ENCODE measurements around the gene ADCY5. TPM values are rescaled to one million over a fixed set of nuclear protein-coding genes. Genes with fewer than 3 reads are reported as not detected.

ADCY5 gene
- total RNA-seq, 2 experiments from 2014 or later: 0.10 TPM; not detected in 1

GRCh38 chr3:123326531-123326930 is 122.4 kb downstream of the ADCY5 start:
- Mint-ChIP-seq H3K9me3 (no peaks in the 10 kb centered on the region), H3K27ac (no peak overlapping the region), H3K4me3 (no peak overlapping the region), H3K27me3 (ENCODE audit: low read depth) (no peaks in the 10 kb centered on the region), H3K36me3 (ENCODE audit: low read depth) (no peaks in the 10 kb centered on the region), H3K4me1 (ENCODE audit: low read depth) (no peaks in the 10 kb centered on the region)
- DNase-seq: no peak
- CTCF ChIA-PET: interaction anchor here (0.6 to 2.8 kb wide), 8 partner anchors 8 to 234 kb away, joined by 3 to 22 read pairs (median 4); no protein-coding TSS in a partner anchor
- intact Hi-C loops (cut with micrococcal nuclease): no loop called here

GRCh38 chr3:123325766-123326256 is 123.1 kb downstream of the ADCY5 start:
- CTCF ChIA-PET: interaction anchor here (0.6 to 2.8 kb wide), 5 partner anchors 159 to 234 kb away, joined by 3 to 22 read pairs (median 3); no protein-coding TSS in a partner anchor
- Mint-ChIP-seq H3K27me3 (ENCODE audit: low read depth) (no peaks in the 10 kb centered on the region), H3K4me3 (no peak overlapping the region), H3K36me3 (ENCODE audit: low read depth) (no peaks in the 10 kb centered on the region), H3K27ac (no peak overlapping the region), H3K9me3 (no peaks in the 10 kb centered on the region), H3K4me1 (ENCODE audit: low read depth) (no peaks in the 10 kb centered on the region)
- intact Hi-C loops (cut with micrococcal nuclease): no loop called here
- no peak for DNase-seq

- H3K27ac Mint-ChIP-seq: no peak overlapping the region
- no peaks in the 10 kb centered on the region for H3K27me3 Mint-ChIP-seq (ENCODE audit: low read depth)
- no peak overlapping the region for H3K4me3 Mint-ChIP-seq
- CTCF ChIA-PET: interaction anchor here (0.6 to 2.8 kb wide), 2 partner anchors 197 to 235 kb away, joined by 3 to 22 read pairs; no protein-coding TSS in a partner anchor
- no peaks in the 10 kb centered on the region for H3K9me3 Mint-ChIP-seq
- no peaks in the 10 kb centered on the region for H3K36me3 Mint-ChIP-seq (ENCODE audit: low read depth)
- no peaks in the 10 kb centered on the region for H3K4me1 Mint-ChIP-seq (ENCODE audit: low read depth)
- DNase-seq: no peak
- intact Hi-C loops (cut with micrococcal nuclease): no loop called here
These were observed 123.8 kb downstream of the ADCY5 start for GRCh38 chr3:123324880-123325765.

GRCh38 chr3:123323781-123324180 is 125.1 kb downstream of the ADCY5 start:
- no peak for DNase-seq
- no peaks in the 10 kb centered on the region for H3K9me3 Mint-ChIP-seq
- intact Hi-C loops (cut with micrococcal nuclease): no loop called here
- no peak overlapping the region for H3K27ac Mint-ChIP-seq
- H3K27me3 Mint-ChIP-seq (ENCODE audit: low read depth): no peaks in the 10 kb centered on the region
- H3K4me3 Mint-ChIP-seq: no peak overlapping the region
- H3K4me1 Mint-ChIP-seq (ENCODE audit: low read depth): no peaks in the 10 kb centered on the region
- CTCF ChIA-PET: interaction anchor here (0.6 kb wide), 1 partner anchor 1055 kb away, joined by 4 read pairs; no protein-coding TSS in a partner anchor
- no peaks in the 10 kb centered on the region for H3K36me3 Mint-ChIP-seq (ENCODE audit: low read depth)

GRCh38 chr3:123322866-123323265 is 126.0 kb downstream of the ADCY5 start:
- no peaks in the 10 kb centered on the region for H3K4me1 Mint-ChIP-seq (ENCODE audit: low read depth)
- no peak overlapping the region for H3K27ac Mint-ChIP-seq
- H3K36me3 Mint-ChIP-seq (ENCODE audit: low read depth): no peaks in the 10 kb centered on the region
- CTCF ChIA-PET: interaction anchor here (0.5 to 0.6 kb wide), 2 partner anchors 50 to 864 kb away, joined by 3 to 5 read pairs; no protein-coding TSS in a partner anchor
- H3K27me3 Mint-ChIP-seq (ENCODE audit: low read depth): no peaks in the 10 kb centered on the region
- intact Hi-C loops (cut with micrococcal nuclease): no loop called here
- H3K9me3 Mint-ChIP-seq: no peaks in the 10 kb centered on the region
- no peak for DNase-seq
- no peak overlapping the region for H3K4me3 Mint-ChIP-seq

GRCh38 chr3:123321806-123322205 is 127.1 kb downstream of the ADCY5 start:
- H3K27ac Mint-ChIP-seq: no peak overlapping the region
- DNase-seq: no peak
- H3K36me3 Mint-ChIP-seq (ENCODE audit: low read depth): no peaks in the 10 kb centered on the region
- CTCF ChIA-PET: no interaction called here
- H3K27me3 Mint-ChIP-seq (ENCODE audit: low read depth): no peaks in the 10 kb centered on the region
- no peaks in the 10 kb centered on the region for H3K4me1 Mint-ChIP-seq (ENCODE audit: low read depth)
- intact Hi-C loops (cut with micrococcal nuclease): no loop called here
- no peaks in the 10 kb centered on the region for H3K9me3 Mint-ChIP-seq
- H3K4me3 Mint-ChIP-seq: no peak overlapping the region

- CTCF ChIA-PET: interaction anchor here (1.0 kb wide), 1 partner anchor 128 kb away, joined by 3 read pairs; the partner anchor contains the start of gene ADCY5
- Mint-ChIP-seq H3K4me1 (ENCODE audit: low read depth) (no peaks in the 10 kb centered on the region), H3K27me3 (ENCODE audit: low read depth) (peaks cover 2% of the 10 kb centered on the region), H3K36me3 (ENCODE audit: low read depth) (no peaks in the 10 kb centered on the region), H3K4me3 (no peak overlapping the region), H3K9me3 (no peaks in the 10 kb centered on the region), H3K27ac (no peak overlapping the region)
- intact Hi-C loops (cut with micrococcal nuclease): no loop called here
- DNase-seq: no peak
These were observed 128.7 kb downstream of the ADCY5 start for GRCh38 chr3:123320221-123320620.

- H3K36me3 Mint-ChIP-seq (ENCODE audit: low read depth): no peaks in the 10 kb centered on the region
- H3K27me3 Mint-ChIP-seq (ENCODE audit: low read depth): peaks cover 2% of the 10 kb centered on the region
- no peak overlapping the region for H3K4me3 Mint-ChIP-seq
- H3K9me3 Mint-ChIP-seq: no peaks in the 10 kb centered on the region
- peaks cover 1% of the 10 kb centered on the region for H3K4me1 Mint-ChIP-seq (ENCODE audit: low read depth)
- DNase-seq: no peak
- H3K27ac Mint-ChIP-seq: no peak overlapping the region
- CTCF ChIA-PET: no interaction called here
- intact Hi-C loops (cut with micrococcal nuclease): no loop called here
These were observed 129.1 kb downstream of the ADCY5 start for GRCh38 chr3:123319760-123320159.

GRCh38 chr3:123318374-123318773 is 130.5 kb downstream of the ADCY5 start:
- no peaks in the 10 kb centered on the region for H3K9me3 Mint-ChIP-seq
- CTCF ChIA-PET: interaction anchor here (0.7 kb wide), 1 partner anchor 1021 kb away, joined by 5 read pairs; no protein-coding TSS in a partner anchor
- no peak overlapping the region for H3K27ac Mint-ChIP-seq
- no peak overlapping the region for H3K4me3 Mint-ChIP-seq
- DNase-seq: no peak
- no peaks in the 10 kb centered on the region for H3K36me3 Mint-ChIP-seq (ENCODE audit: low read depth)
- intact Hi-C loops (cut with micrococcal nuclease): no loop called here
- H3K4me1 Mint-ChIP-seq (ENCODE audit: low read depth): peaks cover 2% of the 10 kb centered on the region
- peaks cover 2% of the 10 kb centered on the region for H3K27me3 Mint-ChIP-seq (ENCODE audit: low read depth)

GRCh38 chr3:123317716-123318115 is 131.2 kb downstream of the ADCY5 start:
- Mint-ChIP-seq H3K27me3 (ENCODE audit: low read depth) (peaks cover 2% of the 10 kb centered on the region), H3K4me1 (ENCODE audit: low read depth) (peaks cover 2% of the 10 kb centered on the region), H3K36me3 (ENCODE audit: low read depth) (no peaks in the 10 kb centered on the region), H3K27ac (no peak overlapping the region), H3K9me3 (no peaks in the 10 kb centered on the region), H3K4me3 (no peak overlapping the region)
- intact Hi-C loops (cut with micrococcal nuclease): no loop called here
- no peak for DNase-seq
- CTCF ChIA-PET: interaction anchor here (0.7 kb wide), 1 partner anchor 105 kb away, joined by 4 read pairs; no protein-coding TSS in a partner anchor

- intact Hi-C loops (cut with micrococcal nuclease): no loop called here
- Mint-ChIP-seq H3K4me3 (no peak overlapping the region), H3K27me3 (ENCODE audit: low read depth) (peaks cover 2% of the 10 kb centered on the region), H3K36me3 (ENCODE audit: low read depth) (no peaks in the 10 kb centered on the region), H3K4me1 (ENCODE audit: low read depth) (peaks cover 2% of the 10 kb centered on the region), H3K27ac (no peak overlapping the region), H3K9me3 (no peaks in the 10 kb centered on the region)
- CTCF ChIA-PET: interaction anchor here (0.7 kb wide), 1 partner anchor 246 kb away, joined by 5 read pairs; no protein-coding TSS in a partner anchor
- no peak for DNase-seq
These were observed 133.7 kb downstream of the ADCY5 start for GRCh38 chr3:123315271-123315595.

GRCh38 chr3:123314359-123315270 is 134.3 kb downstream of the ADCY5 start:
- CTCF ChIA-PET: interaction anchor here (0.6 to 0.7 kb wide), 2 partner anchors 245 kb away, joined by 3 to 5 read pairs; no protein-coding TSS in a partner anchor
- H3K4me1 Mint-ChIP-seq (ENCODE audit: low read depth): peaks cover 2% of the 10 kb centered on the region
- H3K4me3 Mint-ChIP-seq: no peak overlapping the region
- intact Hi-C loops (cut with micrococcal nuclease): no loop called here
- DNase-seq: no peak
- no peak overlapping the region for H3K27ac Mint-ChIP-seq
- H3K36me3 Mint-ChIP-seq (ENCODE audit: low read depth): no peaks in the 10 kb centered on the region
- peaks cover 2% of the 10 kb centered on the region for H3K27me3 Mint-ChIP-seq (ENCODE audit: low read depth)
- no peaks in the 10 kb centered on the region for H3K9me3 Mint-ChIP-seq

All from activated naive CD4-positive, alpha-beta T cell treated with anti-CD3 and anti-CD28 coated beads for 36 hours (primary cell).